Keratinocyte (primary cell): Measurements from ENCODE around the gene LRRC41.
"Not testable (repeated sequence)": the region's sequence is repeated elsewhere in the genome, so short reads cannot be mapped to it uniquely, and the experiment has no call there.

ENCODE experiments used
- CTCF ChIP-seq, 3 experiments: IDR thresholded peaks in 1 of 3; conservative IDR thresholded peaks in 1 of 3; optimal IDR thresholded peaks in 1 of 3; 2 replicates in 2 of 3; 3 replicates in 1 of 3; pipeline versions ENCODE3 to v1.5.1; 2011; ENCODE audit warnings: low read length in 3 of 3, mild to moderate bottlenecking in 3 of 3, moderate library complexity in 2 of 3, control low read depth in 1 of 3, inconsistent platforms in 1 of 3; ENCODE audit not compliant: insufficient read depth in 2 of 3; ENCODE audit errors: extremely low read depth in 1 of 3
- EZH2 ChIP-seq: IDR thresholded peaks from one replicate; pipeline ENCODE4 v1.6.1; 2012; ENCODE audit warnings: inconsistent platforms, mild to moderate bottlenecking, low read length, moderate library complexity

- not testable (repeated sequence) for TF ChIP-seq CTCF (optimal IDR thresholded peaks at IDR 0.05 in 1 of 3, IDR thresholded peaks at IDR 0.05 in 1 of 3, conservative IDR thresholded peaks at IDR 0.05 in 1 of 3; ENCODE audit: extremely low read depth in 1 of 3, insufficient read depth in 2 of 3, low read length in 3 of 3); EZH2
Observed at GRCh38 chr1:46319960-46320914, 16.8 kb upstream of the LRRC41 start.
